Esophagus muscularis mucosa (tissue), 3 donors: Measurements from ENCODE around the gene TUBGCP2.

ENCODE experiments used
- CTCF ChIP-seq, 3 experiments: fragments of 200-600 bp in 2 of 3; fragments of 450-650 bp in 1 of 3; sonication (generic) in 2 of 3; IDR thresholded peaks; one replicate each; pipeline ENCODE4 v1.5.1; 2017 to 2019; ENCODE audit warnings: antibody characterized with exemption in 3 of 3, mild to moderate bottlenecking in 2 of 3, moderate library complexity in 1 of 3
- POLR2A ChIP-seq: fragments of 450-650 bp; IDR thresholded peaks from one replicate; pipeline ENCODE4 v1.6.1; 2017; ENCODE audit warnings: antibody characterized with exemption, moderate library complexity, mild to moderate bottlenecking, low read depth

GRCh38 chr10:133326745-133327650 lies 18.3 kb upstream of the TUBGCP2 start:
- TF ChIP-seq CTCF (IDR thresholded peaks at IDR 0.05) (no peak), POLR2A (no peak)
